GM08714 (cell line): ENCODE results near the gene HOXD13.

Experiments used
- H3K4me3 ChIP-seq: fragments of 200-500 bp; sonication (Bioruptor generic); 2 replicates; pipeline ENCODE4 v1.5.1; 2014; ENCODE audit warnings: mild to moderate bottlenecking, low read length, inconsistent platforms
- ZNF274 ChIP-seq: IDR thresholded peaks from 2 replicates; pipeline ENCODE4 v1.6.1; 2012; ENCODE audit warnings: mild to moderate bottlenecking, low read depth, low read length

HOXD13 gene

DNA sequence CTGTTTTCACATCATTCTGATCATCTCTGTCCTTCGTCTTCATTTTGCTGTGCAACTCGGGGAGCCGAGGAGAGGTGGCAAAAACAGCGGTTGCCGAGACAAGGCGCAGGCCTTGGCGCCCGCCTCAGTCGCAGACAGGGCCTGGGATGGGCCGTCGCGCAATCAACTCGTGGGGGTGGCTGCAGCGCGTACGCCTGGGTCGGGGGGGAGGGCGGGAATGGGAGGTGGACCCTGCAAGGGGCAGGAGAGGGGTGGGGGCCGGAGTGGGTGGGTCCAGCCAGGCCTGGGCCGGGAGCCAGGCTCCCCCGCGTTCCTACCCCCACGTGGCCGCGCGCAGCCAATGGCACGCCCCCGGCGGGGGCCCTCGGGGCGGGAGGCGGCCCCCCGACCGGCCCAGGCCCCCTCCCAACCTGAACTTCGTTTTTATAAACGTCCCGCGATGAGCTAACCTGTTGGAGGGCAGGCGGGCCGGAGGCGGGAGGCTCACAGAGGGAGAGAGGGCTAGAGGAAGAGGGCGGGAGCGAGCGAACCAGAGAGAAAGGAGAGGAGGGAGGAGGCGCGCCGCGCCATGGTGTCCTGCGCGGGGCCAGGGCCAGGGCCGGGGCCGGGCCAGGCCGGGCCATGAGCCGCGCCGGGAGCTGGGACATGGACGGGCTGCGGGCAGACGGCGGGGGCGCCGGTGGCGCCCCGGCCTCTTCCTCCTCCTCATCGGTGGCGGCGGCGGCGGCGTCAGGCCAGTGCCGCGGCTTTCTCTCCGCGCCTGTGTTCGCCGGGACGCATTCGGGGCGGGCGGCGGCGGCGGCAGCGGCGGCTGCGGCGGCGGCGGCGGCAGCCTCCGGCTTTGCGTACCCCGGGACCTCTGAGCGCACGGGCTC lies at the start of gene HOXD13:
TSS of gene HOXD13 (plus strand) at position 452 of the 875 bp plus-strand sequence. CDS start at position 622, 170 bp downstream.
- TF ChIP-seq ZNF274: no peak
- H3K4me3 ChIP-seq: peak within 1 kb of the TSS; percentile 13; the same call in 1 of the 2 replicates

DNA sequence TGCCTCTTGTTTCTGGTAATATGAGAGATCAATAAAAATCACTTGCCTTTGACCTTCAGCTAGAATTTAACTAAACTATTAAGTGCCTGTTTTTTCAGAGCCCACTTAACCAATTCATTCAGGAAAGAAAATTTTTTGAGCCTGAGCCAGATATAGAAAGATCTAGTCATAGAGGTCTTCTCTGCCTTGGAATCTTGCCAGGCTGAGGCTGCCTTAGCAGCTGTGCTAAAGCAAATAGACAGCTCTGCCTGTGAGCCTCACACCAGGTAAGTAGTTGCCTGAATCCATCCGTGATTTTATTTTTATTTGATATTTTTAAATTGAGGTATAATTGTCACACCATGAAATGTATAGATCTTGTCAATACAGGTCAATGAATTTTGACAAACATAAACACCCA lies 36.1 kb upstream of the HOXD13 start:
- no peak overlapping the region for H3K4me3 ChIP-seq

DNA sequence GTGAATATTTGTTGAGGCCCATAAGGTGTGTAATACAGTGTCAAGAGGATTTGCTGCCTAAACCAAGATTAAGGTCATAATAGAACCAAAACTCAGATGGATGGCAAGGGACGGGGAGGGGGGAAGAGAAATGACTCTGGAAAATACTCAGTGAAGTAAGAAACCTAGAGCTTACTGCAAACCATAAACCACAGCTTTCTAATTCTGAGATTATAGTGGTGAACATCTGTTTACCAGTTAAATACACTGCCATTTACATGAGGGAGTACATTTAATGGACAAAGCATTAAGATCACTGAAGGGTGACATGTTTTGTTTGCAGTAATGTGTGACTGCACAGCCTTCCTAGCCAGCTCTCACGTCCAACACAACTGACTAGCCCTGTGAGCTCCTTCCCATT lies 28.6 kb upstream of the HOXD13 start:
- H3K4me3 ChIP-seq: no peak overlapping the region
- no peak for TF ChIP-seq ZNF274

More for the DNA sequence above, 36.1 kb upstream of the HOXD13 start:
- no peak for TF ChIP-seq ZNF274

DNA sequence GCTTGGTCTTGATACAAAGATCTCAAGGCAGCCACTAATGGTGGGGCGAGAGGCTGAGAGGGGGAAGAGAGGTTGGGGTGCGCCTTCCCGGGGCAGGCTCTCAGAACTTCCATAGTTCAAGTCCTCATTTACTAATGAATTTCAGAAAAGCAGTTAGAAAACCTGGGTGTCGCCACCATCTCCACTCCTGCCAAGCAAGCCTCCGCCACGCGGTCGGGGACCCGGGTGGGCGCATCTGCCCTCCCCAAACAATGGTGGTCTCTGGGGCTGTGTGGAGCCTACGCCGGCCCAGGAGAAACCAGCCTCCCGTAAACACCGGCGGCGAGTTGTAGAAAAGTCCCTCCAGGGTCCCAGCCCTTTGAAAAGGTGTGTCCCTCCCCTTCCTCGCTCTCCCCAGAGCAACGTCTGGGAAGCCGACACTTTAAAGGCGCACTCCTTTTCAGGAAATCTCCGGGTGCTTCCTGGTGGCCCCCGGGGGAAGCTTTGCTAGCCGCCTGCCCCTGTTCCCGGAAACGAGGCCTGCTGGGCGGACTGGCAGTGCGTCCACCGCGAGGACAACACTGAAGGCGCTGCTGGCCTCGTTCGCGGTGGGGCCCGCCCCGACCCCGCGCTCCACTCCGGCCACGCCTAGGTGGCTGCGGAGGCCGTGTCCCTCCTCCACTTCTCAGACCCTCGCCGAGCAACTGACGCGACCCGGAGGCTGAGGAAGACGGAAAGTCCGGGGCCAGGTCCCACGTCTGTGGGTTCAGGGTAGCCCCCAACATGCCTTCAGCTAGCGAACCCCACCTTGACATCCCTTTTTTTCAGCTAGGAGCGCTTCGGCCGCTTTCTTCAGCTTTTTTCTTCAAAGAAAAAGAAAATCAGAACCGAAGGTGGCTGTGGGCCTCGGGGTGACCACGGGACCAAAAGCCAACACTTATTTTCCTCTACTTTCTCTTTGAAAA lies 25.6 kb upstream of the HOXD13 start:
- no peak overlapping the region for H3K4me3 ChIP-seq
- TF ChIP-seq ZNF274: no peak

DNA sequence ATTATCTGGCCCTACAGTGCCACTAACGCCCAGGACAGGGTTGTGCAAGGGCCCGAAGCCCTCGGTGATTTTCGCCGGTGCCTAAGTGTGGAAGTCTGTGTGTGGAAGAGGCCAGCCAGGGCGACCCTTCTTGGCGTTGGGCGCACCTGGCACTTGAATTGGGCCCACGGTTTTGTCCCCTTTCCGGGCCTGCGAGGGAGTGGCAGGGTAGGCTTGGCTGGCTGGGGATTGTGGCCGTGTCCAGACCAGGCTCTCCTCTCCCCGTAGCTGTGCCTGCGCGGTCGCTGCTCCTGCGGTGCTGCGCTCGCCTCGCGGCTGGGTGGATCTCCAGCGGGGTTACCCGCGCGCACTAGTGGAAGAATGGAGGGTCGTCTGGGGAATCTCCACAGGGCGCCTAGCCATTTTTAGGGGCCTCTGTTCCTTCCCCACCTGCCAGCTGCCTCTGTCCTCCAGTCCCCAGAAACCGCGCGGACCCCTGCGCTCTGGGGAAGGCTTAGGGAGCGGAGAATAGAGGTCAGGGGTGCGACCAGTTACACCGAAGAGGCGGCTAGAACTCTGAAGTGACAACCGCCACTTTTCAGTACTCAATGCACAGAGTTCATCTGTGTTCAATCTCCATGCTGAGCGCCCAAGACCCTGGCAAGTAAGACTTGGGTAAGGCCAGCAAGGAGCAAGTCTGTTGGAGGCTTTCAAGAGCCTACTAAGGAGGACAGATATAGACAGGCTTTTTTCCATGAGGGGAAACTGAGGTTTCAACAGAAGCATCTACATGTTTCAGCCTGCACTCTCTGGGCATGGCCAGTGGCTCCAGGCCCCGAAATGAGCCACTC lies 24.7 kb upstream of the HOXD13 start:
- no peak overlapping the region for H3K4me3 ChIP-seq
- TF ChIP-seq ZNF274: no peak

DNA sequence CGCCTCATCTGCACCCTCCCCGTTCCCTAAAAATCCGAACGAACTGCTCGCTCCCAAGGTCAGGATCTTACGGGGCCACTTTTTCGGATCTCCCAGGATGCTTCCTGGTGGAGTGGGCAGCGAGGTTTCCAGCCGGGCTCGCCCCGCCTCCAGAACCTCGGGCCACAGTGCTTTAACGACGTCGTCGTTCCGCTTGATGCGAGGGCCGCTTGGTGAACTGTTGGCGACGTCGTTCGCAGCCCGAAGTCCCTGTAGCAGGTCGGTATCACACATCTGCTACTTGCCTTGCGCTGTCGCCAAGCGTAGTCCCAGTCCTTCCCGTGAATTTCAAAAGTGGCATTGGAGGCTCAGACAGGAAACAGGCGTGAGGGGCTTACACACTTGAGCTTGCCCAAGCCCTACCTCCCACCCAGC lies 24.1 kb upstream of the HOXD13 start:
- no peak for TF ChIP-seq ZNF274
- no peak overlapping the region for H3K4me3 ChIP-seq

DNA sequence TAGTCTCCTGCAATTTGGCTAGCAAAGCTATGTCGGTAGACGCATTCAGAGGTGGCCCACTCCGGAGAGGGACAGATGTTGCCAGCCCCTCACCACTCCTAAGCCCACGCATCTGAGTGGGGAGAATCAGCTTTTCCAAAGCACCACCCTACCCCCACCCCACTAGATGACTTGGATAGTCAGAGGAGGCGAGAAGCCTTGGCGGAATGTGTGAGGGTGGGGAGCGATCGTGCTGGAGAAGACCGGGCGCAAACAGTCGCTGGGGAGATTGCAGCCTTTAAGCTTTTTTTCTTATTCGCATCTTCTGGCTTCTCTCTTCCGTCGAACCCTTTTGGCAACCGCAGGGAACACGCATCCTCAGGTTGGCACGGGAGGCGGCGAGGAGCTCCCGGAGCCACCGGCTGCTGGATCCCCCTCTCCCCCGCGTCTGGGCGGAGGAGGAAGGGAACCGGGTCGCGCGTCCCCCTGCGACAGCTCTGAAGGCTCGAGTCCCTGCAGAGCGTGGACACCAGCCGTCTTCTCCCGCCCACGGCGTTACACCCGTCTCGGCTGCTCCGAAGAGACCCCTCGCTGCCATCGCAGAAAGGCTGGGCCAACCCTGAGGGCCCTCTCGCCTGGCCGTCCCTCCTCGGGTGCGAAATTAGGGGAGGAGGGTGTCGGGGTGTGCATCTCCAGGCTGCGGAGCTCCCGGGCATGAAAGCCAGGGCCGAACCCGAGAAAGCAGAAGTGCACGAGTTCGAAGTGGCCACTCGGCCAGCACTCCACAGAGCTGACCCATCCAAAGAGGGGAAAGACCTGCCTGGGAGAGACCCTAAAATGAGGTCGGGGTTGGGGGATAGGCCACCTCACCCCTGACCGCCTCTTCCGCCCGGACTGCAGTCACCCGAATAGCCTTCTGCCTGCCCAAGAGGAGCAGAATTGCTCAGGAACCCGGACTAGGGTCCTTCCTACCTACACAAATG lies 20.9 kb upstream of the HOXD13 start:
- TF ChIP-seq ZNF274: no peak
- no peak overlapping the region for H3K4me3 ChIP-seq

DNA sequence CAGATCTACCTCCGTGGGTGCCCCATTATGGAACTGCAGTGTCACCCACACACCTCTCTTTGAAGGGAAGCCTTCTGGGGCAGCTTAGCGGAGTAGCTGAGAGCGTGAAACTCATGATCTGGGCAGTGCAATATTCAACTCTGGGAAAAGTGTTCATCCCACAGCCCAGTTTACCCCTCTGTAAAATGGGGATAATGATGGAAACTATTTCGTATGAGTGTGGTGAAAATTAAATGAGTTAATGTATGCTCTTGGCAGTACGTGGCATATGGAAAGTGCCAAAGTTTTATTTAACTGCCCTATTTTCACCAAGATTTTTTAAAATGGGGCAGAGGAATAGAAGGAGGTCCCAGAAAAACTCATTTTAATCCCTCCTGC lies 20.2 kb upstream of the HOXD13 start:
- H3K4me3 ChIP-seq: no peak overlapping the region
- no peak for TF ChIP-seq ZNF274

DNA sequence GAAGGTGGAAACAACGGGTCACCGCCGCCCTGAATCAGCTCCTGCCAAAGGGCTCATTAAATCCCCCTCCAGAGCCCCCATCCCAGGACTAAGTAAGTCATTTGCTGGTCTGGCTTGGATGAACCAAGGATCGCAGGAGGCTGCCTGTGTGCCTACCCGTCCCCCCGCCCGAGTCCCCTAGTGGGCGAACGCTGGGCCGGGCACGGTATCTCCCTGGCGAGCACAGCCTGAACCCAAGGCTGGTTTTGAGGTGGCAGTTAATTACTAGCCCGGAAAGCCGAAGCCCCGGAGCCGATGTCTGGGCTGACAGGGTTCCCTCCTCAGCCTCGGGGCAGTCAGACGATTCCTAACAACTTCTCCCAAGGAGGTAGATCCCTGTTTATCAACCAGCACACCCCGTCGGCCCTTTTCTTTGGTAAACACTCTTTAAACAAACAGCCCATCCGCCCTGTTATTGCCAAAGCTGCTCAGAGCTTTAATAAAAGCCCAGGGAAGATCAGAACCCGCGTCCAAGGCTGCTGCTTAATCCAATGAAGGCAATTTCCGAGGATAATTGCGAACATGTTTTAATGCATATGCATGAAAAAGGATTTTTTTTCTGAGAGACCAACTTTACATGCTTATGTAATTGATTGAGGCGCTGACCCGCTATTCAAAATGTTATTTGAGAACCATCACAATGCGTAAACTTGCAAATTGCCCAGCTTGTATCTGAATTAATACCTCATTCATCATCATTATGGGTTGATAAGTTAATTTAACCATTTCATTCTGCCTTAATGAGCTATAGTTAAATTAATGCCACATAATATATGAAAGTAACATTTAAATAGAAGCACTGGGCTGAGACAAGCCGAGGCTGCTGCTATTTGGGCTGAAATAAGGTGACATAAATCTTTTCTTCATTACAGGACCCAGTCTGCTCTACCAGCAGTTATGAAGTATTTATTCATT lies 19.3 kb upstream of the HOXD13 start:
- TF ChIP-seq ZNF274: no peak
- no peak overlapping the region for H3K4me3 ChIP-seq

DNA sequence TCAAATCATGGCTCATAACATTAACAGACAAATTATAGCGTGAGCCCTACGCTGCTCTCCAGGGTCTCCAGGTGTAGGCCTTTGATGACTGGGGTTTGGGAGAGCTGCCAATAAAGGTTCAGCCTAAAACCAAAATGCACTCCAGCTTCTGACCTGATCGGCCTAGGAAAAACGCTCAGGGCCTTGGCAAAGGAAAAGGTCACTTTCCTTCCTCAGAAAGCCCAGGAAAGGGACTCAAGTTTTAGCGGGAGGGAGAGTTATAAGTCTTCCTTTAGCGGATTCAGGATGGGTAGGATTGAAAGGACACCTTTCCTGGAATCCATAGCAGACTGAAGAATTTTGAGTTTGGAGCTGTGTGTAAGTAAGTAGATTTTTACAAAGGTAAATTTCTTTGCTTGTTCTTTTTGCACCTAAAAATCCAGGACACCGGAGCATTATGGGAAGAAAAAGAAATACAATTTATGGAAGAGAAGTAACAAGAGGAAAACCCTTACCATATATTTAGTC lies 17.5 kb upstream of the HOXD13 start:
- no peak for TF ChIP-seq ZNF274
- no peak overlapping the region for H3K4me3 ChIP-seq

DNA sequence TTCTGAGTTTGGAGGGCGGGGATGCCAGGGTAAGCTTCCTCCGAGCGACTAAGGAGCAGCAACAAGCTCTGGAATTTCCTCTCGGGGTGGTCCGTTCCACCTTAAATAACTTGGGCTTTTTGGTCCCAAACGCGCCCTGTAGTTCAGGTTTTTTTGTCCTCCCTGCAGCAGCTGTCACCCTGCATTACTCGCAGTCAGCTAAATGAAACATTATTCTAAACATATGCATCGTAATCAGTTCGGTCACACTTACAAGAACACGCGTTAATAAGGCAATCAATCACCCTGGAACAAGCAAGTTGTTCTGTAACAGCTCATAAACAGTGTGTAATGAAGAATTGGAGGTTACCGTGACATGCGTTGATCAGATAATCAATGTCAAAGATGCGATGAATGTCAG lies 17.0 kb upstream of the HOXD13 start:
- no peak overlapping the region for H3K4me3 ChIP-seq
- no peak for TF ChIP-seq ZNF274

DNA sequence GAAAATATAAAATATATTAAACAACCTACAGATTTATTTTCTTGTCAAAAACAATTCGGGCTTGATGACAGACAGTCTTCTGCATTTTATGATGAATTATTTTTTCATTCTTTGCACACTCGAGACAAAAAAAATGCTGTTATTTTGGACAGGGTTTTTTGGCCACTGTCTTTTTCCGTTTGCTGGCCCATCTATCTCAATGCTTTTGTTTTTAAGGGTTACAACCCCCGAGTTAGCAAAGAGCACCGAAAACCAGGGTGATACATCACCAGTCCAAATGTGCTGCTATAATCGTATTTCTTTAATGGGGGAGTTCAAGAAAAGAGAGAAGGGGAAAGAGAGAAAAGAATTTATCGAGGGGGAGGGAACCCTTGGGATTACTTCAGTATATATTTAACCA lies 16.5 kb upstream of the HOXD13 start:
- no peak overlapping the region for H3K4me3 ChIP-seq
- no peak for TF ChIP-seq ZNF274
